ENCODE data around the gene ATP13A2. TPM values are rescaled to one million over a fixed set of nuclear protein-coding genes. Genes with fewer than 3 reads are reported as not detected.

Gene ATP13A2
- total RNA-seq, 1 donor from 2014 or later = 42.1 TPM

- DNase-seq (no peak), ATAC-seq (no peak)
- no peak overlapping the region for H3K4me3 ChIP-seq
- H3K36me3 ChIP-seq = no peaks in the 10 kb centered on the region
- intact Hi-C loops (cut with DNase I) = no loop called here
- H3K4me1 ChIP-seq = no peaks in the 10 kb centered on the region
- H3K27ac ChIP-seq = peak overlapping the region; percentile 78
- no peaks in the 10 kb centered on the region for H3K9me3 ChIP-seq
- no peaks in the 10 kb centered on the region for H3K27me3 ChIP-seq
- TF ChIP-seq CTCF (IDR thresholded peaks at IDR 0.05) = no peak
Observed at GRCh38 chr1:16978139-16978538, 33.6 kb downstream of the ATP13A2 start.

- DNase-seq (no peak), ATAC-seq (no peak)
- no peak for TF ChIP-seq CTCF (IDR thresholded peaks at IDR 0.05)
- intact Hi-C loops (cut with DNase I) = no loop called here
- Histone ChIP-seq H3K27ac (peak overlapping the region; percentile 78), H3K36me3 (no peaks in the 10 kb centered on the region), H3K4me3 (no peak overlapping the region), H3K4me1 (no peaks in the 10 kb centered on the region), H3K27me3 (no peaks in the 10 kb centered on the region), H3K9me3 (no peaks in the 10 kb centered on the region)
Observed at GRCh38 chr1:16977377-16977776, 34.4 kb downstream of the ATP13A2 start.

- Histone ChIP-seq H3K9me3 (no peaks in the 10 kb centered on the region), H3K4me3 (no peak overlapping the region), H3K4me1 (no peaks in the 10 kb centered on the region), H3K36me3 (no peaks in the 10 kb centered on the region), H3K27me3 (no peaks in the 10 kb centered on the region), H3K27ac (no peak overlapping the region)
- intact Hi-C loops (cut with DNase I) = no loop called here
- DNase-seq (no peak), ATAC-seq (no peak)
- no peak for TF ChIP-seq CTCF (IDR thresholded peaks at IDR 0.05)
Observed at GRCh38 chr1:16976966-16977365, 34.8 kb downstream of the ATP13A2 start.

GRCh38 chr1:16975838-16976237 is 35.9 kb downstream of the ATP13A2 start:
- ATAC-seq (no peak), DNase-seq (no peak)
- H3K4me3 ChIP-seq = no peak overlapping the region
- no peak for TF ChIP-seq CTCF (IDR thresholded peaks at IDR 0.05)
- H3K9me3 ChIP-seq = no peaks in the 10 kb centered on the region
- H3K4me1 ChIP-seq = no peaks in the 10 kb centered on the region
- H3K27ac ChIP-seq = no peak overlapping the region
- no peaks in the 10 kb centered on the region for H3K27me3 ChIP-seq
- intact Hi-C loops (cut with DNase I) = no loop called here
- H3K36me3 ChIP-seq = no peaks in the 10 kb centered on the region

GRCh38 chr1:16975211-16975610 is 36.5 kb downstream of the ATP13A2 start:
- H3K4me1 ChIP-seq = no peaks in the 10 kb centered on the region
- H3K36me3 ChIP-seq = no peaks in the 10 kb centered on the region
- H3K4me3 ChIP-seq = no peak overlapping the region
- intact Hi-C loops (cut with DNase I) = no loop called here
- H3K9me3 ChIP-seq = no peaks in the 10 kb centered on the region
- ATAC-seq = no peak
- no peak for DNase-seq
- no peak overlapping the region for H3K27ac ChIP-seq
- H3K27me3 ChIP-seq = no peaks in the 10 kb centered on the region
- no peak for TF ChIP-seq CTCF (IDR thresholded peaks at IDR 0.05)

- intact Hi-C loops (cut with DNase I) = no loop called here
- Histone ChIP-seq H3K27ac (no peak overlapping the region), H3K4me1 (no peaks in the 10 kb centered on the region), H3K36me3 (peaks cover 4% of the 10 kb centered on the region), H3K9me3 (no peaks in the 10 kb centered on the region), H3K4me3 (no peak overlapping the region), H3K27me3 (no peaks in the 10 kb centered on the region)
- no peak for DNase-seq
- ATAC-seq = no peak
- TF ChIP-seq CTCF (IDR thresholded peaks at IDR 0.05) = no peak
Observed at GRCh38 chr1:16973215-16973614, 38.5 kb downstream of the ATP13A2 start.
